Osteoblast (primary cell): Measurements from ENCODE around the gene RIPOR2. TPM values are rescaled to one million over a fixed set of nuclear protein-coding genes. Genes with fewer than 3 reads are reported as not detected.

ENCODE experiments used
- DNase-seq: peaks from one replicate; pipeline ENCODE4 v3.0.0; 2011; ENCODE audit warnings: low spot score, mixed read lengths; ENCODE audit not compliant: insufficient read length; ENCODE audit errors: missing footprints
- H2AFZ ChIP-seq: 2 replicates; pipeline ENCODE4 v1.6.0; 2011; ENCODE audit warnings: mild to moderate bottlenecking, low read length
- H3K27ac ChIP-seq: 2 replicates; pipeline ENCODE4 v1.5.1; 2011; ENCODE audit warnings: mild to moderate bottlenecking, low read depth, low read length, moderate library complexity
- H3K27me3 ChIP-seq: 2 replicates; pipeline ENCODE4 v1.6.0; 2012; ENCODE audit warnings: mild to moderate bottlenecking, control low read depth, inconsistent platforms, low read length, moderate library complexity; ENCODE audit not compliant: insufficient read depth
- H3K36me3 ChIP-seq: 2 replicates; pipeline ENCODE4 v1.5.1; 2011; ENCODE audit warnings: mild to moderate bottlenecking, low read length, control low read depth, moderate library complexity; ENCODE audit not compliant: insufficient read depth
- H3K4me1 ChIP-seq: 2 replicates; pipeline ENCODE4 v1.5.1; 2011; ENCODE audit warnings: mild to moderate bottlenecking, low read length, control low read depth, moderate library complexity; ENCODE audit not compliant: insufficient read depth
- H3K4me2 ChIP-seq: 2 replicates; pipeline ENCODE4 v1.6.0; 2011; ENCODE audit warnings: mild to moderate bottlenecking, low read length; ENCODE audit not compliant: insufficient read depth
- H3K4me3 ChIP-seq: fragments of 200-600 bp; sonication (generic); 3 replicates; pipeline ENCODE4 v1.5.1; 2012; ENCODE audit warnings: mild to moderate bottlenecking, low read length, inconsistent platforms; ENCODE audit not compliant: insufficient read depth
- H3K79me2 ChIP-seq: 2 replicates; pipeline ENCODE4 v1.6.0; 2012; ENCODE audit warnings: mild to moderate bottlenecking, low read length, control low read depth, inconsistent platforms; ENCODE audit not compliant: insufficient read depth
- H3K9me3 ChIP-seq: 2 replicates; pipeline ENCODE4 v1.5.1; 2011; ENCODE audit warnings: low read depth, low read length, control low read depth
- H4K20me1 ChIP-seq: 2 replicates; pipeline ENCODE4 v1.6.0; 2012; ENCODE audit warnings: mild to moderate bottlenecking, low read length, control low read depth; ENCODE audit not compliant: insufficient read depth
- total RNA-seq: library from RNA; depleted of rRNA; stranded (reverse); fragments of >200 nt; gene quantifications from 2 replicates; pipeline ENCODE4 v1.2.3, GENCODE V29; 2012
- TF ChIP-seq, protein P1 (sequence below): IDR thresholded peaks from 2 replicates; pipeline ENCODE4 v1.5.1; 2011; ENCODE audit warnings: mild to moderate bottlenecking, low read depth, low read length, moderate library complexity; ENCODE audit errors: extremely low read depth

Gene RIPOR2
- total RNA-seq, 1 donor, result 1.4 TPM

DNA sequence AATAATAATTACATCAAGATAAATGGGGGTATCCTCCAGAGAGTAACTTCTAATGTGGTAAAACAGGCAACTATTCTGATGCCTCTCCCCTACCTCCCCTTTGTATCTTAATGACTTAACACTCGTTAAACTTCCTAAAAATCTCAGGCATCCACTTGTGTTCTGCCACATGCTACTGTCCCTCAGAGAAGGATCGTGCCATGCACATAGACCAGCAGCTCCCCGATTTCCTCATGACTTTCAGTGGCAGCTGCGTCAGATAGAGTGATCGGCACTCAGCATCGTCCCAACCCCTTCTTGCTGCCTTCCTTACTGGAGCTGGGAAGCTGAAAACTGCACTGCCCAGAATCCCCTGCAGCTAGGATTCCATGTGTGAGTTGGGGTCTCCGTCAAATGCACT is 32.1 kb downstream of the RIPOR2 start:
- H3K79me2 ChIP-seq, result no peaks in the 10 kb centered on the region
- TF ChIP-seq, protein P1, sequence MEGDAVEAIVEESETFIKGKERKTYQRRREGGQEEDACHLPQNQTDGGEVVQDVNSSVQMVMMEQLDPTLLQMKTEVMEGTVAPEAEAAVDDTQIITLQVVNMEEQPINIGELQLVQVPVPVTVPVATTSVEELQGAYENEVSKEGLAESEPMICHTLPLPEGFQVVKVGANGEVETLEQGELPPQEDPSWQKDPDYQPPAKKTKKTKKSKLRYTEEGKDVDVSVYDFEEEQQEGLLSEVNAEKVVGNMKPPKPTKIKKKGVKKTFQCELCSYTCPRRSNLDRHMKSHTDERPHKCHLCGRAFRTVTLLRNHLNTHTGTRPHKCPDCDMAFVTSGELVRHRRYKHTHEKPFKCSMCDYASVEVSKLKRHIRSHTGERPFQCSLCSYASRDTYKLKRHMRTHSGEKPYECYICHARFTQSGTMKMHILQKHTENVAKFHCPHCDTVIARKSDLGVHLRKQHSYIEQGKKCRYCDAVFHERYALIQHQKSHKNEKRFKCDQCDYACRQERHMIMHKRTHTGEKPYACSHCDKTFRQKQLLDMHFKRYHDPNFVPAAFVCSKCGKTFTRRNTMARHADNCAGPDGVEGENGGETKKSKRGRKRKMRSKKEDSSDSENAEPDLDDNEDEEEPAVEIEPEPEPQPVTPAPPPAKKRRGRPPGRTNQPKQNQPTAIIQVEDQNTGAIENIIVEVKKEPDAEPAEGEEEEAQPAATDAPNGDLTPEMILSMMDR, result no peak
- no peaks in the 10 kb centered on the region for H3K9me3 ChIP-seq
- H4K20me1 ChIP-seq, result no peaks in the 10 kb centered on the region
- no peaks in the 10 kb centered on the region for H3K27me3 ChIP-seq
- no peak overlapping the region for H3K27ac ChIP-seq
- H3K4me1 ChIP-seq, result peaks cover 16% of the 10 kb centered on the region
- no peak overlapping the region for H2AFZ ChIP-seq
- H3K4me2 ChIP-seq, result no peak overlapping the region
- no peak for DNase-seq
- no peaks in the 10 kb centered on the region for H3K36me3 ChIP-seq
- H3K4me3 ChIP-seq, result no peak overlapping the region

DNA sequence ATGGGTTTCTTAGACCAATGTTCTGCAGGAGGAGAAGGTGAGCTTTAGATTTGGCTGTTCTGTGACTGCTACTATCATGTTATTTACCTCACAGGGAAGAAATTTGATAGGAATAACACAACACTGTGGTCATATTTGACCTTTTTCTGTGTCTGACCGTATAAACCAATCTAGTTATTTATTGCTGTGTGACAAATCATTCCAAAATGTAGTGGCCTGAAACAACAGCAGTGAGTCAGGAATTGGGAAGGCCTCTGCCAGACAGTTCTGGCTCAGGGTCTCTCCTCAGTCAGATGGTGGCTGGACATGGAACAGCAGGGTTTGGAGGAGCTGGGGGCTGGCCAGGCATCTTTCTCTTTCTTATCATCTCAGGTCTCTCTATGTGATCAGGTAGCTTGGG is 33.0 kb downstream of the RIPOR2 start:
- Histone ChIP-seq H3K9me3 (no peaks in the 10 kb centered on the region), H3K79me2 (no peaks in the 10 kb centered on the region), H3K4me3 (no peak overlapping the region), H4K20me1 (no peaks in the 10 kb centered on the region), H3K27me3 (no peaks in the 10 kb centered on the region), H3K4me2 (no peak overlapping the region), H2AFZ (no peak overlapping the region), H3K36me3 (no peaks in the 10 kb centered on the region), H3K27ac (no peak overlapping the region), H3K4me1 (peaks cover 11% of the 10 kb centered on the region)
- TF ChIP-seq, protein P1, result peak; percentile 10
- peak; percentile 85 for DNase-seq

DNA sequence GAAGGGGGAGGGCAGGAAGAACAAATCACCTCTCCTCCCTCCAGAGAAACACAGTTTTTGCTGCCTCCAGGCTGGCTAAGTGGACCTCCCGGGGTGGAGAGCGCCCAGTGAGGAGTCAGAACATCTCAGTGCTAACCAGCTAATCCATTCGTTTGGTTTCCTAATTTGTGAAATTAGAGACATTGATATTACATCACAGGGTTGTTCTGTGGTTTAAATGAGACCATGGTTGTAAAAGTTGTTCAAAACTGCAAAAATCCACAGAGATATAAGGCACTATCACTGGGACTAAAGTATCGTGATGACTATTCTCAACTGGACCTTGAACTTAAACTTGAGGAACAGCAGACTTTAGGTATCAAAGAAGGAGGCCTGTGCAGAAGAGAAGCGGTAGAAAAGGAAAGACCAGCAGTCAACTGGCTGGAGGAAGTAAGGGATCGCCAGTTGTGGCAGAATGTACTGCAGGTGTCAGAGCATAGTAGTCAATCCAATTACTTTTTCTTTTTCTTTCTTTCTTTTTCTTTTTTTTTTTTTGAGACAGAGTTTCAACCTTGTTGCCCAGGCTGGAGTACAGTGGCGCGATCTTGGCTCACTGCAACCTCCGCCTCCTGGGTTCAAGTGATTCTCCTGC is 33.9 kb downstream of the RIPOR2 start:
- Histone ChIP-seq H3K4me2 (no peak overlapping the region), H3K9me3 (no peaks in the 10 kb centered on the region), H3K36me3 (no peaks in the 10 kb centered on the region), H3K4me1 (peaks cover 11% of the 10 kb centered on the region), H3K4me3 (no peak overlapping the region), H2AFZ (no peak overlapping the region), H3K27ac (no peak overlapping the region), H4K20me1 (no peaks in the 10 kb centered on the region), H3K79me2 (no peaks in the 10 kb centered on the region), H3K27me3 (no peaks in the 10 kb centered on the region)
- TF ChIP-seq, protein P1, result no peak
- no peak for DNase-seq

DNA sequence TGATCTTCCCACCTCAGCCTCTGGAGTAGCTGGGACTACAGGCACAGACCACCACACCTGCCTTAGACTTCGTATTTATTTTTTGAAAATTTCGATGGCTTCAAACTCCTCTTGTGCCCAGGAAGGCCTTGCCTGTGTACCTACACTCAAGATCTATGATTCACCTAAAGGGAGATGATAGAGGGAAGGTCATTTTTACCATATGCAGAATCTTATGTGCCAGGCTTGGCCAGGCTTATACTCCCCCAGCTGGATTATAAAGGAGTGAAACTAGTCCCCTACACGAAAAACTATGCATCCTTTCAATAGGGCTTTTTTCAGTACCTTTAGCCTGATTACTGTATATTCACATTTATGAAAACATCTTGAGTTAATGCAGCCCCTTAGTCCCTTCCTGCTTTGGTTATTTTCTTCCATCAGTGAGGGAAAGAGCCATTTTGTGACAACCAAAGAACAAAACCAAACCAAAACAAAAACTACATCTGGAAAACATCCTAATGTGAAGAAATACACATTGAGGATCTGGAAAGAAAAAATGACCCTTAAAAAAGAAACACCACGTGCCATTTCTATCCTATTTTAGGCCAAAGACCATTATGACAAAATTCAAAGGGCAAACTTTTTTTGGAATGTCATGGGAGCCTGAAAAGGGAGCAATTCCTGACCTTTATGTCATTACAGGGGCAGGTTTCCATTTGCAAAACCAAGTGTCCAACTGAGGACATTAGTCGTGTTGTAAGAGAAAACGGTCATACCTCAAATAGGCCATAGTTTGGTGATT is 34.7 kb downstream of the RIPOR2 start:
- Histone ChIP-seq H3K27ac (no peak overlapping the region), H3K79me2 (no peaks in the 10 kb centered on the region), H3K4me2 (no peak overlapping the region)

More for the DNA sequence above, 34.7 kb downstream of the RIPOR2 start:
- Histone ChIP-seq H3K4me1 (peaks cover 11% of the 10 kb centered on the region), H4K20me1 (no peaks in the 10 kb centered on the region), H3K4me3 (no peak overlapping the region), H3K27me3 (no peaks in the 10 kb centered on the region), H3K36me3 (no peaks in the 10 kb centered on the region), H3K9me3 (no peaks in the 10 kb centered on the region), H2AFZ (no peak overlapping the region)
- no peak for DNase-seq
- TF ChIP-seq, protein P1, result no peak
